HPDE6-E6E7 (cell line): ENCODE measurements around the gene RBM20.

ENCODE experiments used
- DNase-seq: peaks from one replicate; pipeline ENCODE4 v3.0.0; 2011; ENCODE audit warnings: missing footprints; ENCODE audit errors: extremely low spot score

The RBM20 gene

DNA sequence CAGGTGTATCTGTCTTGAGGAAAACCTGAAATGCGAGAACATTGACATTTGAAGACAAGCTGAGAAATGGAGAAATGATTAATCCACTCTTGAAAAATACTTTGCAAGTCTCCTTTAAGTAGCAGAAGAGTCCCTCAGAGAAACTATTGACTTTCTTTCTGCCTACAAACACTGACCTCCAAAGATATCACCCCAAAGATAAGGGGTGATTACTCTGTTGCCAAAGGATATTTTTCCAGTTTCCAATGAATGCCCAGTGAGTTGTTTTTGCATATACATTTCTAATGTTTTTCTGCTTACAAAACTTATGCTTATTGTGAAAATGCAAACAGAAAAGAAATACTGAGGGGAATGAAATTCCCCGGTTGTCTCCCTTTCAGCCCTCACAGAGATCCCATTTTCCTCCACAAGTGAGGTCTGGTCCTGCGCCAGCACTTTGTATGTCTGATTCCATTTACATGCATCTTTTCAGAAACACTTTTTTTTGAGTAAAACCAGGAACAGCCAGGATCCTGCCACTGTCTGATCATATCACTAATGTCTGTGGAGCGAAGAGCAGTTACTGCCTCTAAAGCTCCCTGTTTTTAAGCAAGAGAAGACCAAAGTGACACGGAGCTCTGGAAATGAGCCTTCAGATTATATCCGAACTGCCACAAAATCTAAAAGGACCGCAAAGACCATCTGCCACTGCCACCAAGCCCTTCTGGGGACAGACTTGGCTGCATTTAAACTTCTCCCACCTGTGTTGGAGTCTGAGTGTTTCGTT, 144.7 kb downstream of the RBM20 start:
- no peak for DNase-seq

DNA sequence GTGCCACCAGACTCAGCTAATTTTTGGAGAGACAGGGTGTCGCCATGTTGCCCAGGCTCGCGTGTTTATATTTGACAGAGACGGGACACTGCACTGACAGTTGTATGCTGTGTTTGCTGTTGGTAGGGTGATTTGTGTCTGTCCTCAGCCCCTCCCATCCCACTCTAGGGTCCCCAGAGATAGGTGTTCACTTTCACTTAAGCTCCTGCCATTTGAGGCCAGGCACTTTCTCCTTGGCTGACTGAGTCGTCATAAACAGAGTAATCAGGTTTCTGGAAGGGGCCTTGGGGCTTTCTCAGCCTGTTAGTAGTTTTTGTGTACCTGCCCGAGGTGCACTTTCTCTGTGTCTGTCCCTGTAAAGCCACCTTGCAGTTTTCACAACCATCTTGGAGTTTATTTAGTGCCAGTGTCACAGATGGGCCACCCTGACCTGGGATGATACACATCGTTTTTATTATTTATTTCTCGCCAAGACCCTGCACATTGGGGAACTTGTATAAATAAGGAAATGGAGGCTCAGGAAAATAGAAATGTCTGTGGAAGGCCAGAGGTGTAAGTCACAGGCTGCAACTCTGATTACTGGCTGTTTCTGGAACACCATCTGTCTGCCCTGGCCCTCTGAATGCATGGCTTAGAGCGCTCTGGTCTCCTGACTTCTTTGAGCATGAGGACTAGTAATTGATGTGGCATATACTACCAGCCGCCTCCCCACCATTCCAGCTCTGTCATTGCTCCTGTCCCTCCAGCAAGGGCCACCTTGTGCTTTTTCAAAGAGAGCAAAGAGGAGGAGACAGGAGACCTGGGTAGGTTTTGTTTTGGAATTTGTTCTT, 145.7 kb downstream of the RBM20 start:
- DNase-seq = no peak

DNA sequence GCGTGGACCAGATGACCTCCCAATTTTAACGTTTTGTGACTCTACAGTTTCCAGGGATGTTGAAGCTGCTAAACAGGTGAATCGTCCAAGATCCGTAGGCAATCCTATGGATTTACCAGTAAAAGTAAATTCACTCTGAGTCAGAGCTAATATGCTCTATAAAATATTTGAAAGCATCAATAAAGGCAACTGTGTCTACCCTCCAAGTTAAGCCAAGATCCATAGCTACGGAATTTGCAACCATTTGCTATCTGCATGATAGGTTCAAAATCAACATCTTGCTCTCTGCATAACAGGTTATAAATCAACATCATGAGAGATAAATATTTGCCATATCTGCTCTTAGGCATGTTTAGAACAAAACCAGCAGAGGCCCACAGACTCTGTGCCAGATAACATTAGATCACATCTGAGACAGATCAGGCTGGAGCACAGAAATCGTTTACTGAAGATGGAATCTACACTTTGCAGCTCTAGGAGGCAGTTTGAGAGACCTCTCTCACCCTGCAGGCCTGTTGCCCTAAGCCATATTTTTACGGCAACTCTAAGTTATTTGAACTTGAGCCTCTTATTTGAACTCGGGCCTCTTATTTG, 146.9 kb downstream of the RBM20 start:
- no peak for DNase-seq

DNA sequence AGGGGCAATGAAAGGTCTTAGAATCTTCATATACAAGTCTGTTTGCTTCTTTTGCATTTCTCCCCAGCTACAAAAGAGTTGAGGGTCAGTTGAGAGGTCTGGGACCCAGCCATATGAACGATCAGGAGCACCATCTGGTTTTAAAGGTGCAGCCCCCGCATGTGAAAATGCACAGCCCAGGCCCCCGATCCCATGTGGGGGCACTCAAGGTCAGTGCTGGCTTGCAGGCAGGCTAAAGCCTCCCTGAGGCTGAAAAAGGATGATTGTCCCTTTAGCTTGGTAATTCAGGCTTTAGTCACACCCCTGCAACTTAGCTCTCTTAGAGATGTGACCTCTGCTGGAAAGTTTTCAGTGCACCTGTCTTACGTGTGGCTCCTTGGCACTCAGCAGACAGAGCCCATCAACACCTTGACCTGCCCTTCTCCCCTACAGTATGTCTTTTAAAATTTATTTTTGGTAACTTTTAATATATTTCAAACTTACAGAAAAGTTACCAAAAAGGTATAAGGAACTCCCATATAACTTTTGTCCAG, 147.5 kb downstream of the RBM20 start:
- no peak for DNase-seq

DNA sequence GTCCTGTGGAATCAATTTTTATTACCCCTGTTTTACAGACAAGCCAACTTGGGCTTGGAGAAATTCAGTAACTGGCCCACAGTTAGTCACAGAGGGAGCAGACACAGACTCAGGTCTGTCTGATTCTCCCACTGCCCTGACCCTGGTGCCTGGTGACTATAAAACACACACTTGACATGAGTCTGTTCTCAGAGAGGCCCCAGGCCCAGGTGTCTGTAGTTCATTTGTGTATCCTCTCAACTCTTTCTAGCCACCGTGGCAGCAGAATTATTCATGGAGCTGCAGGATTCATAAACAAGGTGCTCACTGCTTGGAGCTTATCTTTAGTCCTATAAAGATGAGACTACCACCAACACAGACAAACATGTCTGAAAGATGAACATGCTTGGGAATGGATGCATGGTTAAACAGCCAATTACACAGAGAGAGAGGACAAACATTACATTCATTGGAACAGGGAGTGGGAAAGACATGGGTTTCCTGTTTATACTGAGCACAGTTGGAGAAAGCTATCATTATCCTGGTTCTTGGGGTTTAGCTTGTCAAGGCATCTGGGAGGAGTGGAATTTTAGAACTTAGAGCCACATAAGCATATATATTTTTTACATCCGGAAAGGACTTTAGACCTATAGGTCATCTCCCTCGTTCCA, 148.5 kb downstream of the RBM20 start:
- DNase-seq = no peak

DNA sequence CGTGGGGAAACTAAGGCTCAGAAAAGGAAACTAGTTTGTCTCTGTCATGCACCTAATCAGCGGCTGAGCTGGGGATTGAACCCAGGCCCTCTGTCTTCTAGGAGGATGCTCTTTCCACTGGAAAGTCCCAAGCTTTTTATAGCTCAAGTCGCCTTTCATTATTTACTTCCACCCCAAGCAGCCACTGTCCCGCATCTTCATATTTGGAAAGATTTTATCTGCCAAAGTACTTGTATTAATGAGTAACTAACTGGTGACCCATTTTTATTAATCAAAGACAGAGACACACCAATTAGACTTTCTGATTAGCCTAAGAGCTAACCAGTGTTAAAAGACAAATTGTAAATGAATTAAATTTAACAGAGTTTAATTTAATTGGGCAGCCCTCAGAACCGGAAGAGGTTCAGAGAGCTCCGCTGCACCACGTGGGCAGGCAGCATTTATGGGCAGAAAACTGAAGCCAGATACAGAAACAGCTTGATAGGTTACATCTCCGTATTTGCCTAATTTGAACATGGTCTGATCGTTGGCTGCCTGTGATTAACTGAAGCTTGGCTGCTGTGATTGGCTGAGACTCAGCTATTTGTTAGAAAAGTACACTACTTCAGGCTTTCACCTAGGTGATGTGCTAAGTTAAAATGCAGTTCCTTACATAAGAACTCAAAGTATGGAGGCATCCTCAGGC, 149.1 kb downstream of the RBM20 start:
- DNase-seq = no peak

DNA sequence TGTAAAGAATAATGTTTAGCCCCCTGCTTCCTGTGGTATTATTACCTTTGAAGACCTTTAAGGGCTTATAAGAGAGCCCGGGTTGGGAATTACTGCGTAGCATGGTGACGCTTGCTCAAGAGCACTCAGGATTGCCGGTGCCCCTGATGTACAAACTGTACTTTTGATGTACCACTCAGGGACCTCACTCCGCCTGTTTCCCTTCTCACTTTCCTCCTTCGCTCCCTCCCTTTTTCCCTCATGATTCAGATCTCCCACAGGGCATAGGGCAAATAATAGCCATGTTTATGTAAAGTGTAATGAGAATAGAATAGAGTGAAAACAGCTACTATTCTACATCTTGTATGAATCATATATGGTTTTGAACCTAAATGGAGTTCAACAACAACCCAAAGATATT, 149.8 kb downstream of the RBM20 start:
- DNase-seq = no peak

DNA sequence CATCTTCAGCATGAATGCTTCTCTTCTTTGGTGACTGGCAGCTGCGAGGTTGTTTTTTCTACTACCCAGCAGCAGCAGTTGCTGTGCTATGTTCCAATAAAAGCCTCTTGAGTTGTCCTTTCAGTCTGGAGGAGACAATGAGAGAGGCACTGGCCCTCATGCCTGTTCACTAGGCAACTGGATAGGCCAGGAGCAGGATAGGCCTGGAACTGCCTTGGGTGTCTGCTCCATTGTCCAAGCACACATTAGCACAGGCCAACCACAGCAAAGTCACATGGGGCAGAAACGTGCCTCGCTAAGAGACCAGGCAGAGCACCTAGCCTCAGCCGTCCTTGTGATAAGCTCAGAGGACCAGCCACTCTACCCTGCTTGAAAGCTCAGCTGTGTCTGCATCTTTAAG, 150.7 kb downstream of the RBM20 start:
- DNase-seq = no peak

DNA sequence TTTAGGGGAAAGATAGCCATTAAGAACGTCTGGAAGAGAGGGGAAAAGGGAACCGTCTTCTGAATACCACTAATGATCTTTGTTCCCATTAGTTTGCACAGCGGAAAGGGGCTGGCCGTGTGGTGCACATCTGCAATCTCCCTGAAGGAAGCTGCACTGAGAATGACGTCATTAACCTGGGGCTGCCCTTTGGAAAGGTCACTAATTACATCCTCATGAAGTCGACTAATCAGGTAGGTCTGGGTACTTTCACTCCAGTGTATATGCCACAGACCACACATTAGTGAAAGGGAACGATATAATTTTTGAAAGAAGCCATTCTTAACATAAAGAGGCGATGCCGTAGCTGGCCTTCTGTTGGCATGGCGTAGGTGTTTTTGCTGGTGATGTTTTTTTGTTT, 153.3 kb downstream of the RBM20 start:
- DNase-seq = no peak

DNA sequence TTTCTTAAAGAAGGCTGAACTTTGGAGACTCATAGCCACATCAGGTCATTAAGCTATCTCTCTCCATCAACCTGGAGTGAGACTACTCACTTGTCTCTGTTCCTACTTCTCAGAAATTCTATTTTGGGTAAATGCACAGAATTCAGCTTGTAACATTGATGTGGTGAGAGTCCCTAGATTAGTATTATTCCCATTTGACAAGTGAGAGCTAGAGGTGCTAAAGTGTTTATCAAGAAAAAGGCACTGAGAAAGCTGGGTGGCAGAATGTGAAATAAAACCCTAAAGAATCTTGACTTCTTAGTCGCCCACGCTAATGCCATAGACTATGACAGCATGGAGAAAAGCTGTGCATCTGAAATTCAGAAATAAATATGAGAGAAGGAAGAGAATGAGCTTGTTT, 154.2 kb downstream of the RBM20 start:
- DNase-seq = no peak

DNA sequence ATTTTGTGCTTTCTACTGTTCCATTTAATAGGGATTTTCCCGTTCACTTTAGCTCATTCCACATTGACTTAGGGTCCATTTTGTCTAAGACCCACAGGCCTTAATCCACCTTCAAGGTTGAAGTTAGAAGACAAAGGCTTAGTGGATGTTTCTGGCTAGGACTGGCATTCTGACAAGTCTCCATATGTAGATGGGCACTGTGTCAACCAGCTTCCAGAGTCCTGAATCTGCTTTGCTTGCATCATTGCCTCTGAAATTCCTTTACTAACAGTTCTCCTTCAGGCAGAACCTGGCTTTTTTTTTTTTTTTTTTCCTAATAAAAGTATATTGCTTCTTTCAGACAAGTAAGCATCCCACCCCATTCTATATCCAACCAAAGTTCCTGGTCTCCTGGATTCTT, 158.0 kb downstream of the RBM20 start:
- no peak for DNase-seq

DNA sequence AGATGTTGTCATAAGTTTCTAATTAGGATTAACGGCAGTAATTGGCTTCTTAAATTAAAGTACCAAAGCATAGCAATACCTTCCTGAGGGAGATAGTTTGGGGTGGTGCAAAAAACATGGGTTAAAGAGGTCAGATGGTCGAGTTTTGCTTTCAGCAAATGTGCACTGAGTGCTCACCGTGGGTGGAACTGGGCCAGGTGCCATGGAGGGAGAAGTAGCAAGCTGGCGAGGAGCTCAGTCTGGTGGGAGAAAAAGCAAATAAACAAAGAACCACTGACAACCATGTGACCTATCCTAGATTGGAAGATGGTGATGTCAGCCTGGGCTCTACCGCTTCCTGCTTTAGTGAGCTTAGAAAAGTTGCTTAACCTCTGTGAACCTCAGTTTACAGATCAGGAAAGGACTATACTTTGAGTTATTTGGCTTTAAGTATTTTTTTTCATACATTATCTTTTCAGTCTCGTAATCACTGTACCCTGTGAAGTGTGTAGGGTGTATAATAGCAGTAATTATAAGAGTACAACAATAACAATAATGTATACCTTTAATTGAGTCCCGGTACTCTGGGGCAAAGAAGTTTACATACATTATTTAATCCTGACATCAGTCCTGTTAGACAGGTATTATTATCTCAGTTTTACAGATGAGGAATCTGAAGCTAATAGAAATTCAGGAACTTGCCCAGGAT, 158.6 kb downstream of the RBM20 start:
- no peak for DNase-seq

DNA sequence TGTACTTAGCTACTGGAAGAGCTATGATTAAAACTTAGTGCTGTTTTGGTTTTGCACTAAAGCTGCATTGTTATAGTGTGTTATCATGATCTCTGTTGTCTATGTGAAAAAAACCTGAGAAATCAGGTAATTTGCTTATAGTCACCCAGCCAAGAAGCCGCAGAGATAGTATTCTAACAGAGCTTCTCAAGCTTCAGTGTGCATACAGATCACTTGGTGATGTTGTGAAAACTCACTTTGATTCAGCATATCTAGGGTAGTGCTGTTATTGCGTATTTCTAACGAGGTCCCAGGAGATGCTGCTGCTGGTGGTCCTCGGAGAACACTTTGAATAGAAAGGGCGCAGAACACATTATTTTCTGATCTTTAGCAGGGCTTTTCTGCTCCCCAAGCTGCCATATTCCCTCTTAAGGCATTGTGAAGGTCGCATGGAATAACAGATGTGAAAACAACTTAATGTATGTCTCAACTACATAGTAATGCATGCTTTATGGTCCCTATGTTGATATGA, 159.2 kb downstream of the RBM20 start:
- DNase-seq = no peak

DNA sequence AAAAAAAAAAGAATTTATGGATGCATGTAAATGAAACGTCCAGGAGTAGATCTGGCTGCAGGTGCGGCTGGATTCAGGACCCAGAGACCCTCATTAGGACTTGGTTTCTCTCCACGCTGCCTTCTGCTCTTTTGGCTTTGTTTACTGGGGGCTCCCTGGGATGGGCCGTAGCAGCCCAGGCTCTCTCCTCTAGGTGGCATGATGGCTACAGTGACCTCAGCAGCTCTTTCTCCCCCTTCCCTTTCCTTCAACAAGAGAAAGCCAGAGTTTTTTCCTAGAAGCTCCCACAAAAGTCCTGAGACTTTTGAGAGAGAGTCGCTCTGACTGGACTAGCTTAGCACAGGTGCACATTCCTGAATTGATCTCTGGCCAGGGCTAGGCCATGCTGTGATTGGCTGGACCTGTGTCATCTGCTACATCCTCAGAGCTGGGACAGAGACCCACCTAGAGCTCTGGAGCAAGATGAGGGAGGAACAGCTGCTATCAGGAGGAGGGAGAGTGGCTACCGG, 159.7 kb downstream of the RBM20 start:
- DNase-seq = peak; percentile 52

DNA sequence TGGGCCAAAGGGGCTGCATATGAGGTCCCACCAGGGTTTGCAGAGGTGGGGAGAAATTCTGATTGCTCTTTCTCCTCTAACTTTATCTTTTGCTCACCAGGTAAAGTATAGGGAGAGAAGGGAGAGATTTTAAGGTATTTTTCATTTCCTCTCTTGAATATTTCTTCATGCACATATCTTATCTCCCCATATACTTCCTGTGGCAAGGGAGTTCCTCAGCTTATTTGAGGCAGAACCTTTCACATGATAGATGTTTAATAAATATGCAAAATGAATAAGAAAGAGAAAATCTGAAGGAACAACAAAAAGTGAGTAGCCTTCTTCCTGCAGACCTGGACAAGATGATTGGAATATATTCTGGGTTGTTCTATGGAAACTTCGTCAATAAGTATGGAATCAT, 160.2 kb downstream of the RBM20 start:
- DNase-seq = no peak

DNA sequence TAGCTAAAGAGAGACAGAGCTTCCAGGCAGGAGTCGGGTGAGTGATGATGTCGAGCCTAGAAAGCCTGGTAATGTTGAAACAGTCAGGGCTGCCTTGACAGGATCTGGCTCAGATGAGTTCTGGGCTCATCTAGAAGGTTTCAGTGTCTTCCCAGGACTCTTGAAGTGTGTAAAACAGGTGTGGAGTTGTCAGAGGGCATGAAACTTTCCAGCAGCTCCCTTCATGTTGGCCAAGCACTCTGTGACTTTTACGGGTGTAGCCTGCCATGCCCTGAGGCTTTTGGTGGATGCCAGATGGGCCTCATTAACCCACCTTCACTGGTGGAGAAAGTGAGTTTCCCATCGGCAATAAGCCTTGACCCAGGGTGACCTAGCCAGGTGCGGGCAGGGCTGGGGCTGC, 161.2 kb downstream of the RBM20 start:
- no peak for DNase-seq

DNA sequence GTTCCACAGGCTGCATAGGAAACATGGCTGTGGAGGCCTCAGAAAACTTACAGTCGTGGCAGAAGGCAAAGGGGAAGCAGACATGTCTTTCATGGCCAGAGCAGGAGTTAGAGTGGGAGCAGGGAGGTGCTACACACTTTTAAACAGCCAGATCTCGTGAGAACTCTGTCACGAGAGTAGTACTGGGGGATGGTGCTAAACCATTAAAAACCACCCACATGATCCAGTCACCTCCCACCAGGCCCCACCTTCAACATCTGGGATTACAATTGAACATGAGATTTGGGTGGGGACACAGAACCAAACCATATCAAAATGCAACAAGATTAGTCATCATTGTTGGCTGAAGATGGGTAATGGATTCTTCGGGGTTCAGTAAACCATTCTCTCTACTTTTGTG, 162.2 kb downstream of the RBM20 start:
- DNase-seq = no peak

DNA sequence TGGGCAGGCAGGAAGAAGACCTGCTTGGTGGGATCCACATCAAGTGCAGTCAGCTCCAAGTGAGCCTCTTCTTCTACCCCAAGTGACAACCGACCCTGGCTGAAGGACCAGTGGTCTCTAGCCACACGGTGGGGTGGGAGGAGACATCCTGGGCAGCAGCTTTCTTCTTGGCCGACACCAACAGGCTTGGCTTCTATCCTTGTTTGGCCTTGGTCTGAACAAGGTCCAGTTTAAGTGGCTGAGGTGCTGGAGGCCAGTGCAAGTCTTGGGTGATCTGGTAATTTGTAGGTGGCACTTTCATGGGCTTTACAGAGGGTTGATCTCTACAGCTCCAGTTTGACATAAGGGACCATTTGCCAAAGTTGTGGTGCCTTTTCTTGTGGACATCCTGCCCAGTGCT, 164.0 kb downstream of the RBM20 start:
- DNase-seq = no peak

DNA sequence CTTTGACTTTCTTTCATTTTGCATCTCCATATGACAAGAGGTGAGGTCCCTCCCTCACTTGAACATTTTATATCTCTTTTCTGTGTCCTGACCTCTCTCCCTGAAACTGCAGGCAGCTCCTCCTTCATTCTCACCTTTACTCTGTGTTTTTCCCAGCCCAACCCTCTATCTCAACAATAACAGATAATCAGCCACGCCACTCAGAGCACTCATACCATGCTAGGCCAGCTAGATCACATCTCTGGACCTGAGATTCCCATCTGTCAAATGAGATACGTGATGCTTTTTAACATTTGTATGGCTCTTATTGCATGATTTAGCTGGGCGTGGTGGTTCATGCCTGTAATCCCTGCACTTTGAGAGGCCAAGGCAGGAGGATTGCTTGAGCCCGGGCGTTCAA, 164.5 kb downstream of the RBM20 start:
- no peak for DNase-seq

DNA sequence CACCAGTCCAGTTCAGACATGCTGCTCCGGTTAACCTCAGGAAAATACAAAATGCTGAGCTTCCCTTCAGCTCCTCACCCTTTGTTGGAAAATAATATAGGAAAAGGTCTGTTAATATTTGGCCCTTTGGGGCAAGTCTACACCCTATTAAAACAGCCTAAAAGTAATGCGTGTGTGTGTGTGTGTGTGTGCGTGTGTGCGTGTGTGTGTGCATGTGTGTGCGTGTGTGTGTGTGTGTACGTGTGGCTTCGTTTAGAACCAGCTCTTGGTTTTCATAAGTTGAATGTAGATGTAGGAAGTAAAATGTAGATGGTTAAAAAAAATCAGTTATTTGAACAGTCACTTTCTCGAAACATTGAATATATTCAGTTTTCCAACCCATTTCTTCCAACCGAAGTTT, 166.5 kb downstream of the RBM20 start:
- no peak for DNase-seq
